IMR-90 (cell line): ENCODE data around the gene NWD2. TPM values are rescaled to one million over a fixed set of nuclear protein-coding genes. Genes with fewer than 3 reads are reported as not detected.

ENCODE experiments used
- ATAC-seq: fragments of 200-7000 bp; cut with Tn5 transposase; 2 replicates; pipeline ENCODE4 v1.9.1; 2020; ENCODE audit warnings: low read depth, mild to moderate bottlenecking, moderate library complexity
- BruUV-seq: library from RNA; stranded (reverse); fragments of 400-500 nt; replicated peaks from 2 replicates; lab custom pipeline; 2021; lab: Mats Ljungman, UMichigan
- CTCF ChIA-PET: fragments of 300-600 bp; formaldehyde crosslinking; extraction: SDS; loops from one replicate; lab custom pipeline; 2021; ENCODE audit warnings: antibody characterized with exemption; lab: Yijun Ruan, JAX
- POLR2A ChIA-PET: fragments of 300-600 bp; sonication (Branson Sonifier 250); formaldehyde crosslinking; loops from one replicate; lab custom pipeline; 2022; ENCODE audit warnings: antibody characterized with exemption; ENCODE audit not compliant: unreplicated experiment; lab: Charles Lee
- DNase-seq: peaks from one replicate; pipeline ENCODE4 v3.0.0; 2013
- H2AFZ ChIP-seq: replicated peaks from 2 replicates; pipeline ENCODE3; 2013; ENCODE audit warnings: low read length, mild to moderate bottlenecking; ENCODE audit not compliant: poor library complexity
- H2AK5ac ChIP-seq: 2 replicates; pipeline ENCODE4 v1.6.1; 2013; ENCODE audit warnings: low read depth, low read length, inconsistent platforms
- H2AK9ac ChIP-seq: replicated peaks from 2 replicates; pipeline ENCODE3; 2013; ENCODE audit warnings: mild to moderate bottlenecking, low read depth, low read length, moderate library complexity; ENCODE audit not compliant: poor library complexity
- H2BK120ac ChIP-seq: 2 replicates; pipeline ENCODE4 v1.6.1; 2013; ENCODE audit warnings: low read depth, low read length, inconsistent platforms
- H2BK15ac ChIP-seq: 3 replicates; pipeline ENCODE4 v1.6.1; 2013; ENCODE audit warnings: low read depth, low read length, inconsistent platforms
- H2BK20ac ChIP-seq: 2 replicates; pipeline ENCODE4 v1.6.1; 2013; ENCODE audit warnings: low read depth, mild to moderate bottlenecking, inconsistent platforms, low read length, moderate library complexity
- H2BK5ac ChIP-seq: 2 replicates; pipeline ENCODE4 v1.6.1; 2013; ENCODE audit warnings: mild to moderate bottlenecking, low read depth, low read length, inconsistent platforms; ENCODE audit not compliant: poor library complexity, severe bottlenecking
- H3K14ac ChIP-seq: replicated peaks from 2 replicates; pipeline ENCODE4 v1.6.1; 2013; ENCODE audit warnings: low read depth, low read length, inconsistent platforms
- H3K18ac ChIP-seq: 2 replicates; pipeline ENCODE4 v1.6.1; 2013; ENCODE audit warnings: low read depth, low read length, control low read depth
- H3K23ac ChIP-seq: 2 replicates; pipeline ENCODE4 v1.6.1; 2013; ENCODE audit warnings: low read depth, low read length, inconsistent platforms
- H3K27ac ChIP-seq: 2 replicates; pipeline ENCODE4 v1.5.1; 2013; ENCODE audit warnings: mild to moderate bottlenecking, control low read depth, low read length; ENCODE audit not compliant: insufficient read depth
- H3K27me3 ChIP-seq: 2 replicates; pipeline ENCODE4 v1.6.1; 2013; ENCODE audit warnings: low read length; ENCODE audit not compliant: control insufficient read depth, insufficient read depth
- H3K36me3 ChIP-seq: 2 replicates; pipeline ENCODE4 v1.6.1; 2013; ENCODE audit warnings: low read length, mixed read lengths; ENCODE audit not compliant: control insufficient read depth, insufficient read depth
- H3K4ac ChIP-seq: 2 replicates; pipeline ENCODE4 v1.6.1; 2013; ENCODE audit warnings: low read depth, low read length, inconsistent platforms
- H3K4me1 ChIP-seq: 2 replicates; pipeline ENCODE4 v1.6.1; 2013; ENCODE audit warnings: low read length, mixed read lengths; ENCODE audit not compliant: control insufficient read depth, insufficient read depth
- H3K4me2 ChIP-seq: 2 replicates; pipeline ENCODE4 v1.6.1; 2013; ENCODE audit warnings: low read depth, mild to moderate bottlenecking, control low read depth, low read length, moderate library complexity
- H3K4me3 ChIP-seq: 2 replicates; pipeline ENCODE4 v1.5.1; 2013; ENCODE audit warnings: low read depth, mild to moderate bottlenecking, control low read depth, low read length, moderate library complexity; ENCODE audit not compliant: insufficient read depth
- H3K56ac ChIP-seq: 2 replicates; pipeline ENCODE4 v1.6.1; 2013; ENCODE audit warnings: low read length, inconsistent platforms; ENCODE audit not compliant: insufficient read depth; ENCODE audit errors: extremely low read depth
- H3K79me1 ChIP-seq, 2 experiments: 2 replicates each; pipeline ENCODE4 v1.6.1; 2013; ENCODE audit warnings: low read length in 2 of 2, inconsistent platforms in 1 of 2, low read depth in 1 of 2
- H3K9ac ChIP-seq: 2 replicates; pipeline ENCODE4 v1.6.1; 2013; ENCODE audit warnings: low read depth, low read length, control low read depth
- H3K9me1 ChIP-seq: 2 replicates; pipeline ENCODE4 v1.6.1; 2013; ENCODE audit warnings: low read length, inconsistent platforms; ENCODE audit not compliant: insufficient read depth
- H3K9me3 ChIP-seq: 2 replicates; pipeline ENCODE4 v1.6.1; 2013; ENCODE audit warnings: low read length; ENCODE audit not compliant: control insufficient read depth, insufficient read depth
- H4K20me1 ChIP-seq: 2 replicates; pipeline ENCODE4 v1.6.1; 2013; ENCODE audit warnings: low read length, inconsistent platforms; ENCODE audit not compliant: insufficient read depth
- H4K5ac ChIP-seq: 2 replicates; pipeline ENCODE4 v1.6.1; 2013; ENCODE audit warnings: mild to moderate bottlenecking, low read depth, low read length, control low read depth
- H4K8ac ChIP-seq, 2 experiments: 2 replicates each; pipeline ENCODE4 v1.6.1; 2013; ENCODE audit warnings: low read depth in 2 of 2, low read length in 2 of 2, control low read depth in 1 of 2, inconsistent platforms in 1 of 2
- H4K91ac ChIP-seq: 2 replicates; pipeline ENCODE4 v1.6.1; 2013; ENCODE audit warnings: low read depth, low read length, inconsistent platforms; ENCODE audit not compliant: insufficient read depth
- BHLHE40 ChIP-seq: fragments of 150-350 bp; IDR thresholded peaks from 2 replicates; pipeline ENCODE4 v1.6.1; 2016; ENCODE audit warnings: mild to moderate bottlenecking, low read depth, low read length
- CEBPB ChIP-seq: IDR thresholded peaks from 2 replicates; pipeline ENCODE4 v1.6.1; 2012; ENCODE audit warnings: low read depth, low read length, improper control_type of control experiment
- CTCF ChIP-seq: conservative IDR thresholded peaks from 2 replicates; pipeline ENCODE4 v1.5.1; 2012; ENCODE audit warnings: mild to moderate bottlenecking, low read depth, low read length, improper control_type of control experiment
- ELK1 ChIP-seq: fragments of 150-350 bp; IDR thresholded peaks from 2 replicates; pipeline ENCODE4 v1.6.1; 2016; ENCODE audit warnings: low read depth, mild to moderate bottlenecking, low read length, moderate library complexity, borderline replicate concordance
- FOS ChIP-seq: fragments of 150-350 bp; IDR thresholded peaks from 2 replicates; pipeline ENCODE4 v1.6.1; 2016; ENCODE audit warnings: low read depth, low read length
- MAFK ChIP-seq: IDR thresholded peaks from 2 replicates; pipeline ENCODE4 v1.6.1; 2012; ENCODE audit warnings: low read depth, low read length, improper control_type of control experiment
- MAZ ChIP-seq: IDR thresholded peaks from 2 replicates; pipeline ENCODE4 v1.6.1; 2012; ENCODE audit warnings: low read depth, mild to moderate bottlenecking, low read length, improper control_type of control experiment, moderate library complexity, borderline replicate concordance
- RCOR1 ChIP-seq: IDR thresholded peaks from 2 replicates; pipeline ENCODE4 v1.6.1; 2012; ENCODE audit warnings: mild to moderate bottlenecking, low read length, improper control_type of control experiment; ENCODE audit not compliant: insufficient replicate concordance
- RFX5 ChIP-seq: IDR thresholded peaks from 2 replicates; pipeline ENCODE4 v1.8.0; 2012; ENCODE audit warnings: low read depth, mild to moderate bottlenecking, low read length, moderate library complexity
- USF2 ChIP-seq: fragments of 150-350 bp; IDR thresholded peaks from 2 replicates; pipeline ENCODE4 v1.6.1; 2017; ENCODE audit warnings: mild to moderate bottlenecking, antibody characterized with exemption, low read length, low read depth
- WGBS, 2 experiments: methylation state at CpG; one replicate each; pipeline versions ENCODE4 v1.1.5 to v1.1.7; 2013; ENCODE audit warnings: missing lambda C conversion rate in 2 of 2; ENCODE audit not compliant: insufficient read length in 1 of 2; ENCODE audit errors: extremely low coverage in 2 of 2; 5-methylcytosine and 5-hydroxymethylcytosine counted together
- dilution Hi-C: fragments of 300-500 bp; cut with HindIII; formaldehyde crosslinking; loops from one replicate; pipeline ENCODE4 v1.14.3; 2018; ENCODE audit warnings: low sequenced_read_pairs; ENCODE audit not compliant: unreplicated experiment
- in situ Hi-C: fragments of 300-500 bp; cut with MboI; formaldehyde crosslinking; loops from 3 replicates; pipeline ENCODE4 v1.14.3; 2019; ENCODE audit warnings: low sequenced_read_pairs, inconsistent platforms, mixed read lengths
- intact Hi-C: fragments of 100-400 bp; cut with micrococcal nuclease; formaldehyde crosslinking; loops from 2 replicates; pipeline ENCODE4 v1.10.0; 2022
- polyA plus RNA-seq, 3 experiments: library from polyadenylated mRNA; depleted of rRNA; stranded (reverse); fragments of >200 nt; gene quantifications; 2 replicates each; pipeline ENCODE4 v1.2.3, GENCODE V29; 2012; ENCODE audit warnings: low replicate concordance in 1 of 3
- total RNA-seq: library from RNA; depleted of rRNA; stranded (reverse); fragments of >200 nt; gene quantifications from 2 replicates; pipeline ENCODE4 v1.2.3, GENCODE V29; 2012

NWD2 gene
- total and polyA plus RNA-seq, 2 of the 4 experiments (the other 2 are of a cell fraction): not detected

GRCh38 chr4:37246891-37247290, 2.3 kb downstream of the NWD2 start:
- intact Hi-C loops: no loop called here
- no peak overlapping the region for H2AFZ ChIP-seq
- H3K4ac ChIP-seq: no peak overlapping the region
- H3K9ac ChIP-seq: no peak overlapping the region
- no peak overlapping the region for H2AK9ac ChIP-seq
- no peak overlapping the region for H2BK15ac ChIP-seq
- no peaks in the 10 kb centered on the region for H3K9me3 ChIP-seq
- H3K9me1 ChIP-seq: no peaks in the 10 kb centered on the region
- no peak overlapping the region for H3K23ac ChIP-seq
- no peaks in the 10 kb centered on the region for H3K27me3 ChIP-seq
- TF ChIP-seq CTCF: no peak
- TF ChIP-seq BHLHE40: no peak
- TF ChIP-seq FOS: no peak
- no peak for TF ChIP-seq RCOR1
- TF ChIP-seq MAZ: no peak
- no peak for TF ChIP-seq USF2
- TF ChIP-seq CEBPB: no peak
- no peak for TF ChIP-seq MAFK
- no peak for TF ChIP-seq ELK1
- TF ChIP-seq RFX5: no peak
- ChIA-PET CTCF (no interaction called here), POLR2A (no interaction called here)
- H3K18ac ChIP-seq: no peak overlapping the region
- no peak overlapping the region for H2AK5ac ChIP-seq
- no peak overlapping the region for H2BK5ac ChIP-seq
- H3K36me3 ChIP-seq: no peaks in the 10 kb centered on the region
- no peak overlapping the region for H3K14ac ChIP-seq
- no peaks in the 10 kb centered on the region for H3K4me1 ChIP-seq
- H3K56ac ChIP-seq: no peak overlapping the region
- no TSS peak for BruUV-seq
- 43% methylated on average over 3 of the region's 6 CpGs; no CpG with 5 or more reads in 1 of the 2 experiments for WGBS, 2 experiments
- H4K8ac ChIP-seq: no peak overlapping the region
- dilution Hi-C loops: no loop called here
- H4K5ac ChIP-seq: no peak overlapping the region
- no peak overlapping the region for H2BK120ac ChIP-seq
- H3K4me2 ChIP-seq: no peak overlapping the region
- no peak overlapping the region for H3K4me3 ChIP-seq
- ATAC-seq (no peak), DNase-seq (no peak)
- H4K91ac ChIP-seq: no peak overlapping the region
- in situ Hi-C loops: no loop called here
- no peaks in the 10 kb centered on the region for H4K20me1 ChIP-seq
- no peak overlapping the region for H2BK20ac ChIP-seq
- no peaks in the 10 kb centered on the region for H3K79me1 ChIP-seq
- no peak overlapping the region for H3K27ac ChIP-seq
